Stimulated activated CD4-positive, alpha-beta T cell treated with anti-CD3 and anti-CD28 coated beads, Interleukin-12 subunit alpha, Interleukin-12 subunit beta, amount 100 ng/mL, for 24 hours (primary cell): ENCODE measurements around the gene C16orf95.
"Not testable (repeated sequence)": the region's sequence is repeated elsewhere in the genome, so short reads cannot be mapped to it uniquely, and the experiment has no call there.

Source experiments
- DNase-seq, 2 experiments: peaks; one replicate each; pipeline ENCODE4 v3.0.0-alpha.2; 2020; ENCODE audit warnings: low read depth in 2 of 2

The C16orf95 gene

DNA sequence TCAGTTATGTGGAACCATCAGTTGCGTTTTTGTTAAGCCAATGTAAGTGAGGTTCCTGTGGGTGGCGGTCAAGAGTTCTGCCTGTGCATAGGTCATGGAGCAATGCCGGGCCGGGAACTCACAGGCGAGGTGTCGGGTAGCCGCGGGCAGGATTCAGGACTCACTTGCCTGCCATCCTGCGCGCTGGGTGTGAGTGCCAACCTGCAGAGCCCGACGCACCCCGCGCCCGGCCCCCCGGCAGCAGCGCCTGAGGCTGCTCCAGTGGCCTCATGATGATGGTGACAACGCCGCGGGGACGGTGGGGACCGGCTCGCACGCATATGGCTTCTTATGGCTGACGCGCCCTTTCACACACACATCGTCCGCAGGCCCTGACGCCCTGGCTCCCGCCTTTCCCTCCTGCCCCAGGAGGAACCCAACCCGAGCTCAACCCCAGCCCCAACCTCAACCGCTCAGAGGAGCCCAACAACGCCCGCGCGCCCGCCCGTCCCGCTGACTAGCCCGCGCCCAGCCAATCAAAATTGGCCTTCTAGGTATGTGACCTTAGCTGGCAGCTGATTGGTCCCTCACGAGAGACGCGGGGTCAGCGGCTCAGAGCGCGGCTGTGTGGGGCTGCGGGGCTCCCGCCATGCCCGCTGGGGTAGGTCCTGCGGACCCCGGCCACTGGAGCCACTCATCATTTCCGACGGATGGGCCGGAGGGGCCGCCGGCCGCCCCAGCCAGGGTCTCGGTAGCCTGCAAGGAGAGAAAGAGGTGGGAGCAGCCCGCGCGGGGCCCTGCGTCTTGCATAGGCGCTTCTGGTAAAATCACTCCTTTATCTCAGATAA is at the start of gene C16orf95:
TSS of gene C16orf95 (minus strand) at position 470 of the 827 bp plus-strand sequence. CDS start at position 320, 150 bp downstream.
- peak; percentile 97 to 98 for DNase-seq

DNA sequence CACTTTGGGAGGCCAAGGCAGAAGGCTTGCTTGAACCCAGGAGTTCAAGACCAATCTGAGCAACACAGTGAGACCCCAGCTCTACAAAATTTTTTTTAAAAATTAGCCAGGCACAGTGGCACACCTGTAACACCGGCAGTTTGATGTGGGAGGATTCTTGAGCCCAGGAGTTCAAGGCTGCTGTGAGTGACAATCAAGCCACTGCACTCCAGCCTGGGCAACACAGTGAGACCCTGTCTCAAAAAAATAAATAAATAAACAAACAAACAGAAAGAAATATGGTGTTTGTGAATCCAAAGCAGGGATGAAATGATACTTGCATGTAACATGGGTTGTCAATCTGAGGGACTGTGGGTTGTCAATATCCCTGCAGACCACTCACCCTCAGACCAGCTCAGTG is 49.7 kb upstream of the C16orf95 start:
- DNase-seq: no peak

DNA sequence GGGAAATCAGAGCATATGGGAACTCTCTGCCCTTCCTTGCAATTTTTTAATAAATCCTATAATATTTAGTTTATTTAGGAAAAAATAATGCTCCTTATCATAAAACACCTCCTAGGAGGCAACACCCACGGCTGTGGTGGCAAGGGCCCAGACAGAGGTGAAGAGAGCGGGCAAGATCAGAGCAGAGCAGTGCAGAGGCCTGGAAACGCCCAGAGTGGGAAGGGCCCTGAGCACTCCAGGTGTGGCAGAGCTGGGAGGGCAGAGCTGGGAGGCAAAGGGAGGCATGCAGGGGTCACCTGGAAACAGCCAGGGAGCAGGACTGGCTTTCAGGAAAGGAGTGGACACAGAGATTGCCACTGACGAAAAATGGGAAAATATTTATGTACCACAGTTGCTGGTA is 49.1 kb upstream of the C16orf95 start:
- DNase-seq: no peak

- no peak for DNase-seq
Measured at GRCh38 chr16:87365021-87365713, 48.0 kb upstream of the C16orf95 start.

- no peak for DNase-seq
Measured at GRCh38 chr16:87363771-87364455, 46.7 kb upstream of the C16orf95 start.

DNA sequence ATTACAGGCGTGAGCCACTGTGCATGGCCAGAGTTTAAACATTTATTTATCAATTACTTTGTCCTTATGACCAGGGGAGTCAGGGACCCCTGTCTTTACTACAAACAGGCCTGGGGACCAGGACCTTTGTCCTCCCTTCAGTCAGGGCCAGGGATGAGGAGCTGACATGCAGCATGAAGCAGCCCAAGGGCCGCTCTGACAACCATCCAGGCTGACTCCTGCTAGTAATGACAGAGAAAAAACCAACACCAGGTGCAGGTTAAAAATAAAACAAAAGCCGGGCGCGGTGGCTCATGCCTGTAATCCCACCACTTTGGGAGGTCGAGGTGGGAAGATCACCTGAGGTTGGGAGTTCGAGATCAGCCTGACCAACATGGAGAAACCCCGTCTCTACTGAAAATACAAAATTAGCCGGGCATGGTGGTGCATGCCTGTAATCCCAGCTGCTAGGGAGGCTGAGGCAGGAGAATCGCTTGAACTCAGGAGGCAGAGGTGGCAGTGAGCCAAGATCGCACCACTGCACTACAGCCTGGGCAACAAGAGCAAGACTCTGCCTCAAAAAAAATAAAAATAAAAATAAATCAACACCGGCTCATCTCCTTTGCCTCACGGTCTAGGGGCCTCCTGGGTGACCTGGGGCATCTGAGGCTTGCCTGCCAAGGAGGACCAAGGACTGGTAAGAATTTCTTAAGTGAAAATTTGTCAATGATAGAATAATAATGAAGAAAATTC is 45.8 kb upstream of the C16orf95 start:
- not testable (repeated sequence) for DNase-seq

- DNase-seq: no peak
Measured at GRCh38 chr16:87361916-87362619, 44.9 kb upstream of the C16orf95 start.

DNA sequence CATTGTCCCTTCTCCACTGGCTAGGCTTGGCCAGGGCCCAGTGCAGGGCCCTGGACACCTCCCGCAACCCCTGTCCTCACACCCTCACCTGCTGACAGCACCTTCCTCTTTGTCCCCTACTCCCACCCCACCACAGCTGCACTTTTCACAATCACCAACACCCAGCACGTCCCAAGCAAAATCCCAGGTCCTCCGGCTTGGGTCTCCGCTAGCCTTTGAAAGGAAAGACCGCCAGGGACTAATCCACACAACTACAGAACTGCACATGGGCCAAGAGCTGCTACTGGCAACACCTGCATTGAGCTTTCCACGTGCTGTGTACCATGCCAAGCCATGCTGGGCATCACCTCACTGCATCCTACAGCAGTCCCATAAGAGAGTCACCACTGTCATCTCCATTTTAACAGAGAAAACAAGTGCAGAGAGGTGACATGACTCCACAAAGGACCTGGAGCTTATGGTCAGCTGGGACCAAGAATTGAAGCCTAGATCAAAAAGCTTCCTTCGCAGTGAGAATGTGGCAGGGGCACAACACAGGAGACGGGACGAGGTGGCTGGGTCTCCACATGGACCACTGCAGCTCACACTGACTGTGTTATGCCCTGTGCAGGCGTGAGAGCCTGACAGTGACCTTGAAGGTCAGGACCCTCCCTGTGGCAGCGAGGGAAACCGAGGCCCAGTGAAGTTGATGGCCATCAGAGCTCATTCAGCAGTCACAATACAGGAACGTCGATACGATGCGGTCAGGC is 43.8 kb upstream of the C16orf95 start:
- DNase-seq: no peak

- no peak for DNase-seq
Measured at GRCh38 chr16:87359121-87359520, 41.9 kb upstream of the C16orf95 start.

GRCh38 chr16:87358696-87359095 is 41.5 kb upstream of the C16orf95 start:
- no peak for DNase-seq

- no peak for DNase-seq
Measured at GRCh38 chr16:87358250-87358649, 41.1 kb upstream of the C16orf95 start.

GRCh38 chr16:87356491-87356853 is 39.3 kb upstream of the C16orf95 start:
- DNase-seq: no peak

GRCh38 chr16:87353613-87354012 is 36.4 kb upstream of the C16orf95 start:
- DNase-seq: no peak

- no peak for DNase-seq
Measured at GRCh38 chr16:87352818-87353217, 35.6 kb upstream of the C16orf95 start.

DNA sequence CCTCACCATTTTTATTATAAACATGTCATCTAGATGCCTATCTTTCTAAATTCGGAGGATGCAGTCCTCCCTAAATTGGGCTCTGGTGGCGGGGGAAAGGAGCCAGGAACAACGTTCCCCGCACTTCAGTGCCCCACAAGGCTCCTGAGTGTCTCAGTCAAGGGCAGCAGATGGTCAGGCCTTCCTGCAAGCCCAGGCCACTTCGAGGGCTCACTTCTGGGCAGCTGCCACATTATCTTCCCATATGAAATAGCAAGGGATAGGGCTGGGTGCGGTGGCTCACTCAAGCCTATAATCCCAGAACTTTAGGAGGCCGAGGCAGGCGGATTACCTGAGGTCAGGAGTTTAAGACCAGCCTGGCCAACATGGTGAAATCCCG is 34.1 kb upstream of the C16orf95 start:
- no peak for DNase-seq

DNA sequence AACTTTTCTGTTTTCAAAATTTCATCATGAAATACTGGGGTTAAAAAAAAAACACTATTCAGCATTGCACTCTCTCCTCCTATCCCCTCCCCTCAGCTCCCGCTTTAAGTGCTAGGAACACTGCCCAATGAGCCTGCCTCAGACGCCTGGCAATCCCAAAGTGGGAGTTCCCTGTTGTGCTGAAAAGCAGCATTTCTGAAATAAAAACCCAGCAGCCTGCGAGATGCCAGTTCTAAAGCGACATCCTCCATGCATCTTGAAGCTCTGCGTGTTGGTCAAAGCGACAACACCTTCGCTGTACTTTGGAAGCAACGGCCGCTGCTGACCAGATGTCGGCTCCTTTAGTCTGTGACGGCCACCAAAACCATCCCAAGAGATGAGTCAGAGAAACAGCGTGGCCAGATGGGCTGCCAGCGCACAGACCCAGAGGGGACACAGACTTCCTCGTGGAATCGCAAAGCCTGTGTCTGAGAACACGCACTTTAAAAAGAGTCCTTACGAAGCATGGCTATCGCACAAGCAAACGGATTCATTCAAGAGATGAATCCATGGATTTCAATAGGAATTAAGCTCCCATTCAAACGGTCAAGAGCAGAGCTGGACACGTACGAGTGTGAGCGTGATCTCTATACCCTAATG is 33.6 kb upstream of the C16orf95 start:
- DNase-seq: no peak

DNA sequence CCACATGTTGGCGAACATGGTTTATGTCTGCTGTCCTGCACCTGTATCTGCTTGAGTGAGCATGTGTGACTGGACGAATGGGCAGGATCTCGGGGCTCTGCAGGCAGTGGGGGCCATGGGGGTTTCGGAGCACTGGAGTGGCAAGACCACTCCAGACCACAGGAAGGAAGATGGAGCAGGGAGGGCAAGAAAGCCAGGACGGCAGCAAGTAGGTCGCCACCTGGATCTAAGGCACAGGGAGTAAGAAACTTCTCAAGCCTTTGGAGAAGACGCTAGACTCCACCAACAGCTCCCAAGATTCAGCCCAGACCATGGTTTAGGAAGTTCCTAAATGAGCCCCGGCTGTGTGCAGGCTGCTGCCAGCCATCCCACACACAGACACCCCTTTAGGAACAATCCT is 32.8 kb upstream of the C16orf95 start:
- DNase-seq: no peak

- DNase-seq: no peak
Measured at GRCh38 chr16:87348616-87349157, 31.5 kb upstream of the C16orf95 start.

GRCh38 chr16:87347932-87348615 is 30.9 kb upstream of the C16orf95 start:
- DNase-seq: no peak
